ENCODE results near the gene UAP1L1.

Gene UAP1L1

GRCh38 chr9:137080260-137081122 is 3.2 kb downstream of the UAP1L1 start:
- Histone ChIP-seq H3K9ac (no peak overlapping the region), H3K36me3 (ENCODE audit: insufficient read depth) (no peaks in the 10 kb centered on the region), H3K79me2 (ENCODE audit: insufficient read depth, low read depth) (no peaks in the 10 kb centered on the region), H3K27ac (no peak overlapping the region), H3K4me1 (ENCODE audit: low read depth, poor library complexity, severe bottlenecking) (peaks cover 2% of the 10 kb centered on the region), H3K4me3 (IDR thresholded peaks at IDR 0.05; ENCODE audit: insufficient read depth, low read depth, low read length) (no peak overlapping the region), H3K4me2 (no peak overlapping the region), H2AFZ (ENCODE audit: low read depth) (no peak overlapping the region), H4K20me1 (ENCODE audit: insufficient read depth) (no peaks in the 10 kb centered on the region), H3K27me3 (ENCODE audit: insufficient read depth, low read depth) (peaks cover 5% of the 10 kb centered on the region; the same call in 1 of the 2 replicates)
- no peak for TF ChIP-seq CTCF (conservative IDR thresholded peaks at IDR 0.05; ENCODE audit: low read depth, low read length)

GRCh38 chr9:137082222-137082924 is 5.1 kb downstream of the UAP1L1 start:
- Histone ChIP-seq H3K4me3 (IDR thresholded peaks at IDR 0.05; ENCODE audit: insufficient read depth, low read depth, low read length) (no peak overlapping the region), H3K27me3 (ENCODE audit: insufficient read depth, low read depth) (no peaks in the 10 kb centered on the region; the same call in 1 of the 2 replicates), H3K27ac (no peak overlapping the region), H4K20me1 (ENCODE audit: insufficient read depth) (no peaks in the 10 kb centered on the region), H3K4me1 (ENCODE audit: low read depth, poor library complexity, severe bottlenecking) (peaks cover 6% of the 10 kb centered on the region), H3K36me3 (ENCODE audit: insufficient read depth) (no peaks in the 10 kb centered on the region), H3K9ac (no peak overlapping the region), H3K4me2 (no peak overlapping the region), H3K79me2 (ENCODE audit: insufficient read depth, low read depth) (no peaks in the 10 kb centered on the region), H2AFZ (ENCODE audit: low read depth) (no peak overlapping the region)
- TF ChIP-seq CTCF (conservative IDR thresholded peaks at IDR 0.05; ENCODE audit: low read depth, low read length), result no peak

GRCh38 chr9:137082925-137083290 is 5.6 kb downstream of the UAP1L1 start:
- Histone ChIP-seq H3K4me3 (IDR thresholded peaks at IDR 0.05; ENCODE audit: insufficient read depth, low read depth, low read length) (no peak overlapping the region), H3K79me2 (ENCODE audit: insufficient read depth, low read depth) (no peaks in the 10 kb centered on the region), H3K27me3 (ENCODE audit: insufficient read depth, low read depth) (no peaks in the 10 kb centered on the region; the same call in 1 of the 2 replicates), H4K20me1 (ENCODE audit: insufficient read depth) (no peaks in the 10 kb centered on the region), H3K27ac (no peak overlapping the region), H3K4me2 (no peak overlapping the region), H2AFZ (ENCODE audit: low read depth) (no peak overlapping the region), H3K9ac (no peak overlapping the region), H3K36me3 (ENCODE audit: insufficient read depth) (no peaks in the 10 kb centered on the region), H3K4me1 (ENCODE audit: low read depth, poor library complexity, severe bottlenecking) (peaks cover 12% of the 10 kb centered on the region)
- no peak for TF ChIP-seq CTCF (conservative IDR thresholded peaks at IDR 0.05; ENCODE audit: low read depth, low read length)

GRCh38 chr9:137083394-137084004 is 6.2 kb downstream of the UAP1L1 start:
- peaks cover 17% of the 10 kb centered on the region for H3K4me1 ChIP-seq (ENCODE audit: low read depth, poor library complexity, severe bottlenecking)
- no peak overlapping the region for H3K9ac ChIP-seq
- no peaks in the 10 kb centered on the region for H3K36me3 ChIP-seq (ENCODE audit: insufficient read depth)
- no peak overlapping the region for H2AFZ ChIP-seq (ENCODE audit: low read depth)
- no peaks in the 10 kb centered on the region for H4K20me1 ChIP-seq (ENCODE audit: insufficient read depth)
- TF ChIP-seq CTCF (conservative IDR thresholded peaks at IDR 0.05; ENCODE audit: low read depth, low read length), result no peak
- H3K27me3 ChIP-seq (ENCODE audit: insufficient read depth, low read depth), result no peaks in the 10 kb centered on the region; the same call in 1 of the 2 replicates
- no peak overlapping the region for H3K4me2 ChIP-seq
- no peak overlapping the region for H3K4me3 ChIP-seq (IDR thresholded peaks at IDR 0.05; ENCODE audit: insufficient read depth, low read depth, low read length)
- H3K27ac ChIP-seq, result no peak overlapping the region
- no peaks in the 10 kb centered on the region for H3K79me2 ChIP-seq (ENCODE audit: insufficient read depth, low read depth)

Measured in KMS-11 (cell line).